Loucy (cell line): ENCODE data around the gene DDX42.

ENCODE experiments used
- H2AFZ ChIP-seq: fragments of 200-600 bp; sonication (generic); 2 replicates; pipeline ENCODE4 v1.6.0; 2016; ENCODE audit warnings: antibody characterized with exemption, mild to moderate bottlenecking, low read length, moderate library complexity
- H3F3A ChIP-seq: fragments of 200-600 bp; 2 replicates; pipeline ENCODE4 v1.6.0; 2016; ENCODE audit warnings: antibody characterized with exemption, low read depth, mild to moderate bottlenecking
- H3K27me3 ChIP-seq: fragments of 200-600 bp; sonication (generic); 2 replicates; pipeline ENCODE4 v1.6.1; 2014; ENCODE audit warnings: low read length, mild to moderate bottlenecking; ENCODE audit not compliant: insufficient read depth, poor library complexity, severe bottlenecking
- H3K36me3 ChIP-seq: fragments of 200-600 bp; sonication (generic); 2 replicates; pipeline ENCODE4 v1.6.1; 2016; ENCODE audit warnings: low read length; ENCODE audit not compliant: insufficient read depth
- H3K4me1 ChIP-seq: fragments of 200-600 bp; sonication (generic); 2 replicates; pipeline ENCODE4 v1.5.1; 2014; ENCODE audit warnings: low read length, mild to moderate bottlenecking; ENCODE audit not compliant: insufficient read depth, poor library complexity, severe bottlenecking
- H3K4me2 ChIP-seq: fragments of 200-600 bp; sonication (generic); 2 replicates; pipeline ENCODE4 v1.6.0; 2014; ENCODE audit warnings: antibody characterized with exemption, low read length, low read depth, mild to moderate bottlenecking; ENCODE audit not compliant: poor library complexity, severe bottlenecking
- H3K4me3 ChIP-seq: fragments of 200-600 bp; sonication (generic); 2 replicates; pipeline ENCODE4 v1.5.1; 2014; ENCODE audit warnings: low read length, mild to moderate bottlenecking, mixed read lengths; ENCODE audit not compliant: poor library complexity, severe bottlenecking
- H3K79me2 ChIP-seq: fragments of 200-600 bp; sonication (generic); 2 replicates; pipeline ENCODE4 v1.6.1; 2014; ENCODE audit warnings: low read length; ENCODE audit not compliant: insufficient read depth
- H3K9ac ChIP-seq: fragments of 200-600 bp; sonication (generic); 2 replicates; pipeline ENCODE4 v1.6.0; 2014; ENCODE audit warnings: mild to moderate bottlenecking, low read depth, low read length, moderate library complexity; ENCODE audit not compliant: poor library complexity, severe bottlenecking
- H3K9me2 ChIP-seq: fragments of 200-600 bp; sonication (generic); replicated peaks from 2 replicates; pipeline ENCODE4 v1.6.1; 2016; ENCODE audit warnings: low read depth, low read length, mixed read lengths
- H3K9me3 ChIP-seq: fragments of 200-600 bp; sonication (generic); 2 replicates; pipeline ENCODE4 v1.6.1; 2014; ENCODE audit warnings: mild to moderate bottlenecking, antibody characterized with exemption, low read length, low read depth; ENCODE audit not compliant: insufficient read depth
- H4K20me1 ChIP-seq: fragments of 200-600 bp; sonication (generic); 2 replicates; pipeline ENCODE4 v1.6.0; 2014; ENCODE audit warnings: antibody characterized with exemption, low read length, mild to moderate bottlenecking; ENCODE audit not compliant: insufficient read depth, poor library complexity, severe bottlenecking
- CTCF ChIP-seq: fragments of 200-600 bp; sonication (generic); conservative IDR thresholded peaks from 2 replicates; pipeline ENCODE4 v1.5.1; 2014; ENCODE audit warnings: mild to moderate bottlenecking, antibody characterized with exemption, low read length
- EZH2phosphoT487 ChIP-seq: fragments of 200-600 bp; IDR thresholded peaks from 2 replicates; pipeline ENCODE4 v1.6.1; 2018; ENCODE audit warnings: antibody characterized with exemption, mild to moderate bottlenecking, moderate library complexity, borderline replicate concordance

DDX42 gene

GRCh38 chr17:63752707-63753106 lies 21.3 kb upstream of the DDX42 start:
- H3K79me2 ChIP-seq = no peaks in the 10 kb centered on the region
- H3K9me2 ChIP-seq = no peaks in the 10 kb centered on the region
- H2AFZ ChIP-seq = no peak overlapping the region
- no peak overlapping the region for H3K4me3 ChIP-seq
- no peak overlapping the region for H3K9ac ChIP-seq
- no peaks in the 10 kb centered on the region for H3K9me3 ChIP-seq
- H3K36me3 ChIP-seq = peaks cover 76% of the 10 kb centered on the region
- no peaks in the 10 kb centered on the region for H3K4me1 ChIP-seq
- H3F3A ChIP-seq = no peaks in the 10 kb centered on the region
- TF ChIP-seq EZH2phosphoT487 (no peak), CTCF (no peak)
- no peak overlapping the region for H3K4me2 ChIP-seq
- H4K20me1 ChIP-seq = no peaks in the 10 kb centered on the region
- H3K27me3 ChIP-seq = no peaks in the 10 kb centered on the region

- no peak for TF ChIP-seq CTCF
- no peak for TF ChIP-seq EZH2phosphoT487
- no peaks in the 10 kb centered on the region for H3K27me3 ChIP-seq
- no peaks in the 10 kb centered on the region for H3K4me1 ChIP-seq
- no peak overlapping the region for H3K4me3 ChIP-seq
- H3K4me2 ChIP-seq = no peak overlapping the region
- no peak overlapping the region for H3K9ac ChIP-seq
- no peaks in the 10 kb centered on the region for H4K20me1 ChIP-seq
- H3K9me2 ChIP-seq = no peaks in the 10 kb centered on the region
- H3K79me2 ChIP-seq = no peaks in the 10 kb centered on the region
- H3F3A ChIP-seq = no peaks in the 10 kb centered on the region
- no peaks in the 10 kb centered on the region for H3K9me3 ChIP-seq
- H2AFZ ChIP-seq = no peak overlapping the region
- H3K36me3 ChIP-seq = peaks cover 76% of the 10 kb centered on the region
These were observed 20.8 kb upstream of the DDX42 start for GRCh38 chr17:63753215-63753614.

- Histone ChIP-seq H3K27me3 (no peaks in the 10 kb centered on the region), H3K9me3 (no peaks in the 10 kb centered on the region), H3K9ac (no peak overlapping the region), H3K4me2 (no peak overlapping the region), H3K79me2 (no peaks in the 10 kb centered on the region), H3K9me2 (no peaks in the 10 kb centered on the region), H2AFZ (no peak overlapping the region), H3K36me3 (peaks cover 76% of the 10 kb centered on the region), H4K20me1 (no peaks in the 10 kb centered on the region), H3F3A (no peaks in the 10 kb centered on the region), H3K4me1 (no peaks in the 10 kb centered on the region), H3K4me3 (no peak overlapping the region)
- TF ChIP-seq CTCF (no peak), EZH2phosphoT487 (no peak)
These were observed 19.9 kb upstream of the DDX42 start for GRCh38 chr17:63754046-63754445.
